ENCODE results near the gene TLE1.
"Not testable (repeated sequence)": the region's sequence is repeated elsewhere in the genome, so short reads cannot be mapped to it uniquely, and the experiment has no call there.

The TLE1 gene

GRCh38 chr9:81620002-81620390 lies 69.4 kb downstream of the TLE1 start:
- no peak for DNase-seq

GRCh38 chr9:81619353-81620001 lies 69.9 kb downstream of the TLE1 start:
- DNase-seq, result no peak

- DNase-seq, result no peak
Observed at GRCh38 chr9:81618923-81619322, 70.4 kb downstream of the TLE1 start.

- DNase-seq, result no peak
Observed at GRCh38 chr9:81616141-81616540, 73.2 kb downstream of the TLE1 start.

GRCh38 chr9:81614335-81614734 lies 75.0 kb downstream of the TLE1 start:
- DNase-seq, result no peak

GRCh38 chr9:81613002-81613812 lies 76.1 kb downstream of the TLE1 start:
- no peak for DNase-seq

- DNase-seq, result no peak
Observed at GRCh38 chr9:81611664-81612063, 77.7 kb downstream of the TLE1 start.

- DNase-seq, result no peak
Observed at GRCh38 chr9:81610740-81611107, 78.6 kb downstream of the TLE1 start.

- DNase-seq, result no peak
Observed at GRCh38 chr9:81609782-81610739, 79.3 kb downstream of the TLE1 start.

GRCh38 chr9:81608289-81608657 lies 81.1 kb downstream of the TLE1 start:
- no peak for DNase-seq

GRCh38 chr9:81607593-81608288 lies 81.6 kb downstream of the TLE1 start:
- DNase-seq, result no peak

GRCh38 chr9:81606261-81606660 lies 83.1 kb downstream of the TLE1 start:
- not testable (repeated sequence) for DNase-seq

- DNase-seq, result no peak
Observed at GRCh38 chr9:81605170-81605670, 84.1 kb downstream of the TLE1 start.

- DNase-seq, result no peak
Observed at GRCh38 chr9:81604306-81605169, 84.8 kb downstream of the TLE1 start.

- no peak for DNase-seq
Observed at GRCh38 chr9:81602887-81603680, 86.3 kb downstream of the TLE1 start.

GRCh38 chr9:81601639-81602623 lies 87.4 kb downstream of the TLE1 start:
- no peak for DNase-seq

GRCh38 chr9:81600631-81601030 lies 88.7 kb downstream of the TLE1 start:
- no peak for DNase-seq

- no peak for DNase-seq
Observed at GRCh38 chr9:81599837-81600236, 89.5 kb downstream of the TLE1 start.

GRCh38 chr9:81598811-81599210 lies 90.5 kb downstream of the TLE1 start:
- DNase-seq, result no peak

- no peak for DNase-seq
Observed at GRCh38 chr9:81598123-81598497, 91.2 kb downstream of the TLE1 start.
